ENCODE measurements around the gene PDE6A.

GRCh38 chr5:149940941-149941644, 3.5 kb downstream of the PDE6A start:
- TF ChIP-seq JUNB (IDR thresholded peaks at IDR 0.05) (no peak), CTCF (IDR thresholded peaks at IDR 0.05) (no peak), ESRRA (IDR thresholded peaks at IDR 0.05; ENCODE audit: borderline replicate concordance, low read length) (no peak), NPAS2 (CRISPR knock-in tag; IDR thresholded peaks at IDR 0.05; ENCODE audit: borderline replicate concordance) (no peak), POLR2A (IDR thresholded peaks at IDR 0.05; ENCODE audit: low read length) (no peak), MYC (IDR thresholded peaks at IDR 0.05; ENCODE audit: borderline replicate concordance, low read length) (no peak), PHF8 (IDR thresholded peaks at IDR 0.05; ENCODE audit: borderline replicate concordance, low read depth) (no peak), E2F6 (IDR thresholded peaks at IDR 0.05; ENCODE audit: borderline replicate concordance, low read depth) (no peak), RCOR1 (IDR thresholded peaks at IDR 0.05; ENCODE audit: low read depth, low read length) (no peak), MAX (IDR thresholded peaks at IDR 0.05) (no peak), CBX8 (IDR thresholded peaks at IDR 0.05) (no peak)

All from A549 (cell line).